ENCODE measurements around the gene ZSCAN20. TPM values are rescaled to one million over a fixed set of nuclear protein-coding genes. Genes with fewer than 3 reads are reported as not detected.

ZSCAN20 gene
- total RNA-seq, 1 donor from 2014 or later, result 6.9 TPM

- no peak overlapping the region for H3K27ac Mint-ChIP-seq (ENCODE audit: unreplicated experiment)
- peaks cover 2% of the 10 kb centered on the region for H3K27me3 Mint-ChIP-seq (ENCODE audit: low read depth, unreplicated experiment)
- peaks cover 3% of the 10 kb centered on the region for H3K4me1 Mint-ChIP-seq (ENCODE audit: low read depth, unreplicated experiment)
- Histone ChIP-seq H3K9ac (ENCODE audit: low read length) (no peak overlapping the region), H3K4me2 (ENCODE audit: low read length) (no peak overlapping the region), H3K27ac (ENCODE audit: low read depth, low read length) (no peak overlapping the region), H2AFZ (ENCODE audit: low read depth, low read length) (no peak overlapping the region), H4K20me1 (ENCODE audit: insufficient read depth, low read length) (no peaks in the 10 kb centered on the region), H3K4me3 (ENCODE audit: insufficient read depth, low read depth, low read length) (no peak overlapping the region), H3K36me3 (ENCODE audit: insufficient read depth, low read length) (no peaks in the 10 kb centered on the region), H3K4me1 (ENCODE audit: insufficient read depth, low read length) (no peaks in the 10 kb centered on the region), H3K27me3 (ENCODE audit: insufficient read depth, low read length) (no peaks in the 10 kb centered on the region), H3K79me2 (ENCODE audit: insufficient read depth, low read length) (no peaks in the 10 kb centered on the region), H3K9me3 (ENCODE audit: insufficient read depth, low read depth, low read length) (no peaks in the 10 kb centered on the region)
- DNase-seq (ENCODE audit: low read depth) (no peak), FAIRE-seq (no peak)
- H3K4me3 Mint-ChIP-seq (ENCODE audit: unreplicated experiment), result no peak overlapping the region
- peaks cover 4% of the 10 kb centered on the region for H3K9me3 Mint-ChIP-seq (ENCODE audit: unreplicated experiment)
- no peak for TF ChIP-seq CTCF (IDR thresholded peaks at IDR 0.05; ENCODE audit: insufficient read depth, low read depth, low read length)
- H3K36me3 Mint-ChIP-seq (ENCODE audit: low read depth, unreplicated experiment), result peaks cover 26% of the 10 kb centered on the region
These were observed 69.5 kb downstream of the ZSCAN20 start for GRCh38 chr1:33541966-33542365.

Other genes starting within 250 kb of the ZSCAN20 start
- 38.7 and 43.8 TPM in 2 replicates for gene ZNF362, start 216.2 kb upstream of the ZSCAN20 start, total RNA-seq
- gene A3GALT2, start 151.5 kb upstream of the ZSCAN20 start, total RNA-seq, result not detected in 2 replicates
- gene PHC2, start 41.5 kb upstream of the ZSCAN20 start, total RNA-seq, result 112 and 113 TPM in 2 replicates

Data from astrocyte (in vitro differentiated cells and primary cell).